ENCODE measurements around the gene NR6A1.
A peak's percentile ranks its signal among the peaks of the same experiment; 100 is the strongest.
"Not testable (repeated sequence)": the region's sequence is repeated elsewhere in the genome, so short reads cannot be mapped to it uniquely, and the experiment has no call there.

NR6A1 gene

GRCh38 chr9:124776954-124777648 is 6.0 kb upstream of the NR6A1 start, which contains the start of gene OLFML2A:
Gene OLFML2A (plus strand): TSS chr9:124777133. CDS start chr9:124777271, 138 bp downstream.
- DNase-seq (ENCODE audit: low spot score): no peak

- no peak for DNase-seq (ENCODE audit: low spot score)
Measured at GRCh38 chr9:124776618-124776953, 5.5 kb upstream of the NR6A1 start.

- peak; percentile 89 for DNase-seq (ENCODE audit: low spot score)
Measured at GRCh38 chr9:124774129-124774978, 3.2 kb upstream of the NR6A1 start.

- DNase-seq (ENCODE audit: low spot score): no peak
Measured at GRCh38 chr9:124773473-124774128, 2.5 kb upstream of the NR6A1 start.

GRCh38 chr9:124772877-124773276 is 1.8 kb upstream of the NR6A1 start:
- DNase-seq (ENCODE audit: low spot score): not testable (repeated sequence)

GRCh38 chr9:124771867-124772679 is 962 bp upstream of the NR6A1 start:
- peak; percentile 70 for DNase-seq (ENCODE audit: low spot score)

- no peak for DNase-seq (ENCODE audit: low spot score)
Measured at GRCh38 chr9:124770359-124771020, 621 bp downstream of the NR6A1 start.

- DNase-seq (ENCODE audit: low spot score): no peak
Measured at GRCh38 chr9:124769549-124770358, 1.4 kb downstream of the NR6A1 start.

GRCh38 chr9:124768750-124769548 is 2.2 kb downstream of the NR6A1 start:
- DNase-seq (ENCODE audit: low spot score): no peak

GRCh38 chr9:124768334-124768733 is 2.8 kb downstream of the NR6A1 start:
- DNase-seq (ENCODE audit: low spot score): no peak

- DNase-seq (ENCODE audit: low spot score): no peak
Measured at GRCh38 chr9:124767821-124768220, 3.3 kb downstream of the NR6A1 start.

- no peak for DNase-seq (ENCODE audit: low spot score)
Measured at GRCh38 chr9:124766815-124767554, 4.1 kb downstream of the NR6A1 start.

GRCh38 chr9:124766326-124766725 is 4.8 kb downstream of the NR6A1 start:
- DNase-seq (ENCODE audit: low spot score): no peak

- DNase-seq (ENCODE audit: low spot score): no peak
Measured at GRCh38 chr9:124765439-124765835, 5.7 kb downstream of the NR6A1 start.

- no peak for DNase-seq (ENCODE audit: low spot score)
Measured at GRCh38 chr9:124764774-124765438, 6.2 kb downstream of the NR6A1 start.

- DNase-seq (ENCODE audit: low spot score): no peak
Measured at GRCh38 chr9:124762633-124763032, 8.5 kb downstream of the NR6A1 start.

- DNase-seq (ENCODE audit: low spot score): no peak
Measured at GRCh38 chr9:124761710-124762109, 9.4 kb downstream of the NR6A1 start.

- DNase-seq (ENCODE audit: low spot score): no peak
Measured at GRCh38 chr9:124761196-124761595, 9.9 kb downstream of the NR6A1 start.

Measured in Ammon's horn (tissue), 1 donor.